GOT3 (cell line): Measurements from ENCODE around the gene POLR2E.

Experiments used
- DNase-seq: peaks from one replicate; lab custom pipeline; 2025; ENCODE audit warnings: mixed read lengths; lab: John Stamatoyannopoulos, UW

The POLR2E gene

GRCh38 chr19:1110809-1111640 lies 15.8 kb upstream of the POLR2E start:
- no peak for DNase-seq

GRCh38 chr19:1109697-1110671 lies 14.8 kb upstream of the POLR2E start:
- DNase-seq, result no peak

- no peak for DNase-seq
These were observed 13.9 kb upstream of the POLR2E start for GRCh38 chr19:1109032-1109551.

- DNase-seq, result no peak
These were observed 13.3 kb upstream of the POLR2E start for GRCh38 chr19:1108291-1109031.

GRCh38 chr19:1107661-1108261 lies 12.6 kb upstream of the POLR2E start:
- DNase-seq, result no peak

GRCh38 chr19:1106841-1107660 lies 11.9 kb upstream of the POLR2E start:
- no peak for DNase-seq

GRCh38 chr19:1105873-1106840 lies 11.0 kb upstream of the POLR2E start:
- DNase-seq, result no peak

- no peak for DNase-seq
These were observed 10.1 kb upstream of the POLR2E start for GRCh38 chr19:1105008-1105872.

GRCh38 chr19:1104311-1105007 lies 9.3 kb upstream of the POLR2E start:
- no peak for DNase-seq

GRCh38 chr19:1103708-1104310 lies 8.6 kb upstream of the POLR2E start, which contains the start of gene GPX4:
TSS of gene GPX4 (plus strand) at chr19:1103994. CDS start at chr19:1104044, 50 bp downstream.
- DNase-seq, result peak; percentile 94

- no peak for DNase-seq
These were observed 8.0 kb upstream of the POLR2E start for GRCh38 chr19:1103132-1103707.

- DNase-seq, result peak; percentile 70
These were observed 7.4 kb upstream of the POLR2E start for GRCh38 chr19:1102407-1103131.

- no peak for DNase-seq
These were observed 6.1 kb upstream of the POLR2E start for GRCh38 chr19:1101337-1101698.

GRCh38 chr19:1098177-1099051 lies 3.2 kb upstream of the POLR2E start:
- no peak for DNase-seq

GRCh38 chr19:1097810-1098176 lies 2.6 kb upstream of the POLR2E start:
- no peak for DNase-seq
